Body of pancreas (tissue), 4 donors: ENCODE measurements around the gene DEFB126. TPM values are rescaled to one million over a fixed set of nuclear protein-coding genes. Genes with fewer than 3 reads are reported as not detected.
"Not testable (repeated sequence)": the region's sequence is repeated elsewhere in the genome, so short reads cannot be mapped to it uniquely, and the experiment has no call there.

Experiments
- ATAC-seq: fragments of 150-250 bp; one replicate; pipeline ENCODE4 v1.9.1; 2016
- DNase-seq, 4 donors: peaks; one replicate each; pipeline ENCODE4 v3.0.0-alpha.2; 2019
- H3K27ac ChIP-seq, 4 donors: fragments of 200-600 bp; sonication (generic); 1 replicate in 3 of 4; 2 replicates in 1 of 4; pipeline versions ENCODE4 v1.5.1 to v1.6.1; 2016 to 2019; ENCODE audit warnings: mild to moderate bottlenecking in 1 of 4, mixed read lengths in 1 of 4, moderate library complexity in 1 of 4
- H3K27me3 ChIP-seq, 2 donors: fragments of 200-600 bp; sonication (generic); one replicate each; pipeline ENCODE4 v1.6.0; 2016; ENCODE audit warnings: mild to moderate bottlenecking in 1 of 2
- H3K36me3 ChIP-seq, 2 donors: fragments of 200-600 bp; sonication (generic); replicated peaks in 1 of 2; 2 replicates each; pipeline ENCODE4 v1.5.1; 2016; ENCODE audit warnings: low read depth in 2 of 2; ENCODE audit not compliant: insufficient read depth in 1 of 2
- H3K4me1 ChIP-seq: fragments of 200-600 bp; sonication (generic); one replicate; pipeline ENCODE4 v1.6.0; 2016
- H3K4me3 ChIP-seq, 2 donors: fragments of 200-600 bp; sonication (generic); 1 replicate in 1 of 2; 2 replicates in 1 of 2; pipeline ENCODE4 v1.5.1; 2016 to 2019
- H3K9me3 ChIP-seq, 3 donors: fragments of 200-600 bp; sonication (generic); 1 replicate in 2 of 3; 2 replicates in 1 of 3; pipeline ENCODE4 v1.5.1; 2016
- POLR2A ChIP-seq, 3 donors: fragments of 450-650 bp; IDR thresholded peaks; one replicate each; pipeline ENCODE4 v1.6.1; 2016; ENCODE audit warnings: antibody characterized with exemption in 3 of 3, mild to moderate bottlenecking in 2 of 3
- WGBS, 2 donors: methylation state at CpG; one replicate each; pipeline ENCODE4 v1.1.5; 2017; 5-methylcytosine and 5-hydroxymethylcytosine counted together
- intact Hi-C: fragments of 100-400 bp; cut with DNase I; formaldehyde crosslinking; loops from one replicate; pipeline ENCODE4 v1.15.1; 2023
- total RNA-seq, 2 donors: library from RNA; depleted of rRNA; stranded (reverse); fragments of >200 nt; gene quantifications; one replicate each; pipeline ENCODE4 v1.1.0, GENCODE V29; 2016
- TF ChIP-seq, protein P1 (sequence below), 7 experiments: fragments of 450-650 bp in 4 of 7; fragments of 200-600 bp in 3 of 7; sonication (generic) in 3 of 7; IDR thresholded peaks; one replicate each; pipeline ENCODE4 v1.5.1; 2016 to 2019; ENCODE audit warnings: antibody characterized with exemption in 7 of 7

The DEFB126 gene, protein sequence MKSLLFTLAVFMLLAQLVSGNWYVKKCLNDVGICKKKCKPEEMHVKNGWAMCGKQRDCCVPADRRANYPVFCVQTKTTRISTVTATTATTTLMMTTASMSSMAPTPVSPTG
- total RNA-seq = not detected

- no peaks in the 10 kb centered on the region for H3K4me1 ChIP-seq
- H3K4me3 ChIP-seq = no peak within 1 kb of the TSS
- ATAC-seq = no peak
- no peak within 1 kb of the TSS for H3K27ac ChIP-seq
- intact Hi-C loops = no loop called here
- 23 to 27% methylated on average over 1 of the region's 1 CpG for WGBS, 2 donors
- DNase-seq = no peak
- no peaks in the 10 kb centered on the region for H3K36me3 ChIP-seq
- TF ChIP-seq POLR2A (IDR thresholded peaks at IDR 0.05) = no peak
- TF ChIP-seq, protein P1, sequence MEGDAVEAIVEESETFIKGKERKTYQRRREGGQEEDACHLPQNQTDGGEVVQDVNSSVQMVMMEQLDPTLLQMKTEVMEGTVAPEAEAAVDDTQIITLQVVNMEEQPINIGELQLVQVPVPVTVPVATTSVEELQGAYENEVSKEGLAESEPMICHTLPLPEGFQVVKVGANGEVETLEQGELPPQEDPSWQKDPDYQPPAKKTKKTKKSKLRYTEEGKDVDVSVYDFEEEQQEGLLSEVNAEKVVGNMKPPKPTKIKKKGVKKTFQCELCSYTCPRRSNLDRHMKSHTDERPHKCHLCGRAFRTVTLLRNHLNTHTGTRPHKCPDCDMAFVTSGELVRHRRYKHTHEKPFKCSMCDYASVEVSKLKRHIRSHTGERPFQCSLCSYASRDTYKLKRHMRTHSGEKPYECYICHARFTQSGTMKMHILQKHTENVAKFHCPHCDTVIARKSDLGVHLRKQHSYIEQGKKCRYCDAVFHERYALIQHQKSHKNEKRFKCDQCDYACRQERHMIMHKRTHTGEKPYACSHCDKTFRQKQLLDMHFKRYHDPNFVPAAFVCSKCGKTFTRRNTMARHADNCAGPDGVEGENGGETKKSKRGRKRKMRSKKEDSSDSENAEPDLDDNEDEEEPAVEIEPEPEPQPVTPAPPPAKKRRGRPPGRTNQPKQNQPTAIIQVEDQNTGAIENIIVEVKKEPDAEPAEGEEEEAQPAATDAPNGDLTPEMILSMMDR (IDR thresholded peaks at IDR 0.05) = no peak
- H3K9me3 ChIP-seq = no peaks in the 10 kb centered on the region
- peaks cover 3 to 4% of the 10 kb centered on the region in 2 donors for H3K27me3 ChIP-seq
These were observed at the start of gene DEFB126 for GRCh38 chr20:142290-142689. Gene DEFB126 (plus strand): TSS chr20:142590. CDS start chr20:142629, 39 bp downstream.

DNA sequence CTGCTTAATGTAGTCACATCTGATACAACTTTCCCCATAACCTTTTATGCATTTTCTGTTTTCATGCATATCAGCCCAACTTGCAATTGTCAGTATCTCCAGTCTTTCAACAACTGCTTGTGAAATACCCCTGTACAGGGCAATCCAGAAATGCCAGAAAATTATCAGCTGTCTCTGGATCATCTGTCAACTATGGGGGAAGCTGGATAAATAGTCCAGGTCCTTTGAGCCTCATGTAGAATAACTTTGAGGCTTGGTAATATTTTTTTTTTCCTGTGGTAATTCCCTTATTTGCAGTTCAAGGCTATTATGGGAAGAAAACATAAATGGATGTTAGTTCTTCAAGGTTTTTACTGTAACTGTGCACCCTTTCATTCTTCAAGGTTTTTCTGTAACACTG lies 48.7 kb upstream of the DEFB126 start:
- TF ChIP-seq POLR2A (IDR thresholded peaks at IDR 0.05) = no peak
- TF ChIP-seq, protein P1 (IDR thresholded peaks at IDR 0.05) = no peak
- intact Hi-C loops = no loop called here
- no peak for ATAC-seq
- Histone ChIP-seq H3K4me1 (no peaks in the 10 kb centered on the region), H3K27me3 (no peaks in the 10 kb centered on the region), H3K36me3 (no peaks in the 10 kb centered on the region), H3K27ac (no peak overlapping the region), H3K9me3 (peaks cover 0 to 12% (median 0%) of the 10 kb centered on the region in 3 donors), H3K4me3 (no peak overlapping the region)
- DNase-seq = no peak

- ATAC-seq = no peak
- H3K9me3 ChIP-seq = peaks cover 0 to 12% (median 0%) of the 10 kb centered on the region in 3 donors
- H3K27ac ChIP-seq = no peak overlapping the region
- 56 to 60% methylated on average over 4 of the region's 4 CpGs for WGBS, 2 donors
- no peak overlapping the region for H3K4me3 ChIP-seq
- H3K4me1 ChIP-seq = no peaks in the 10 kb centered on the region
- DNase-seq = no peak
- H3K27me3 ChIP-seq = no peaks in the 10 kb centered on the region
- no peaks in the 10 kb centered on the region for H3K36me3 ChIP-seq
- intact Hi-C loops = no loop called here
- TF ChIP-seq, protein P1 (IDR thresholded peaks at IDR 0.05) = no peak
- TF ChIP-seq POLR2A (IDR thresholded peaks at IDR 0.05) = no peak
These were observed 47.2 kb upstream of the DEFB126 start for GRCh38 chr20:95215-95614.

GRCh38 chr20:97691-98090 lies 44.7 kb upstream of the DEFB126 start:
- H3K27me3 ChIP-seq, H3K36me3 ChIP-seq, H3K27ac ChIP-seq, intact Hi-C loops, H3K4me1 ChIP-seq, H3K4me3 ChIP-seq, DNase-seq, ATAC-seq: not testable (repeated sequence)
- 57 to 68% methylated on average over 5 of the region's 5 CpGs for WGBS, 2 donors
- peaks cover 0 to 12% (median 0%) of the 10 kb centered on the region in 3 donors for H3K9me3 ChIP-seq

DNA sequence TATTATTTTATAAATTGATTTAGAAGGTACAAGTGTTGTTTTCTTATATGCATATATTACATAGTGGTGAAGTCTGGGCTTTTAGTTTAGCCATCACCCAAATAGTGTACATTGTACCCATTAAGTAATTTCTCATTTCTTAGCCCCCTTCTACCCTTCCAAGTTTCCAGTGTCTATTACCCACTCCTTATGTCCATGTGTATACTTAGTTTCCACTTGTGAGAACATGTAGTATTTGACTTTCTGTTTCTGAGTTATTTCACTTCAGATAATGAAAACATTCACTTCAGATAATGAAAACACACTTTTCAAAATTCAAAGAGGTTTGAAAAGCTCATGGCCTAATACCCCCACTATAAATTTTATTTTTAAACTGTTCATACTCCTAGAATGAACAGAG lies 40.4 kb upstream of the DEFB126 start:
- intact Hi-C loops = no loop called here
- no peak for DNase-seq
- peaks cover 0 to 6% of the 10 kb centered on the region in 2 donors for H3K27me3 ChIP-seq

More for the DNA sequence above, 40.4 kb upstream of the DEFB126 start:
- H3K36me3 ChIP-seq = no peaks in the 10 kb centered on the region
- H3K9me3 ChIP-seq = no peaks in the 10 kb centered on the region
- no peak for ATAC-seq
- H3K27ac ChIP-seq = no peak overlapping the region
- no peak overlapping the region for H3K4me3 ChIP-seq
- TF ChIP-seq, protein P1 (IDR thresholded peaks at IDR 0.05) = no peak
- no peak for TF ChIP-seq POLR2A (IDR thresholded peaks at IDR 0.05)
- H3K4me1 ChIP-seq = no peaks in the 10 kb centered on the region
